PFSK-1 (cell line): ENCODE data around the gene TEX2.

Experiments used
- FOXP2 ChIP-seq: optimal IDR thresholded peaks from 2 replicates; pipeline ENCODE3; 2011; ENCODE audit warnings: borderline replicate concordance, control low read depth, inconsistent platforms; ENCODE audit not compliant: insufficient read depth; ENCODE audit errors: extremely low read length, extremely low read depth
- POLR2AphosphoS5 ChIP-seq: IDR thresholded peaks from 2 replicates; pipeline ENCODE4 v1.6.1; 2012; ENCODE audit warnings: low read depth, mild to moderate bottlenecking, control low read depth, low read length, moderate library complexity
- SIN3A ChIP-seq: IDR thresholded peaks from 2 replicates; pipeline ENCODE4 v1.6.1; 2012; ENCODE audit warnings: mild to moderate bottlenecking, low read length, moderate library complexity, borderline replicate concordance; ENCODE audit not compliant: insufficient read depth
- TAF1 ChIP-seq: IDR thresholded peaks from 2 replicates; pipeline ENCODE4 v1.6.1; 2012; ENCODE audit warnings: low read length, control low read depth, borderline replicate concordance; ENCODE audit not compliant: insufficient read depth
- TF ChIP-seq, protein P1 (sequence below), 2 experiments: IDR thresholded peaks; 2 replicates each; pipeline versions ENCODE4 v1.6.1 to v1.8.0; 2011 to 2012; ENCODE audit warnings: low read depth in 2 of 2, low read length in 2 of 2, control low read depth in 1 of 2, inconsistent platforms in 1 of 2, mild to moderate bottlenecking in 1 of 2, moderate library complexity in 1 of 2; ENCODE audit not compliant: insufficient read depth in 1 of 2

DNA sequence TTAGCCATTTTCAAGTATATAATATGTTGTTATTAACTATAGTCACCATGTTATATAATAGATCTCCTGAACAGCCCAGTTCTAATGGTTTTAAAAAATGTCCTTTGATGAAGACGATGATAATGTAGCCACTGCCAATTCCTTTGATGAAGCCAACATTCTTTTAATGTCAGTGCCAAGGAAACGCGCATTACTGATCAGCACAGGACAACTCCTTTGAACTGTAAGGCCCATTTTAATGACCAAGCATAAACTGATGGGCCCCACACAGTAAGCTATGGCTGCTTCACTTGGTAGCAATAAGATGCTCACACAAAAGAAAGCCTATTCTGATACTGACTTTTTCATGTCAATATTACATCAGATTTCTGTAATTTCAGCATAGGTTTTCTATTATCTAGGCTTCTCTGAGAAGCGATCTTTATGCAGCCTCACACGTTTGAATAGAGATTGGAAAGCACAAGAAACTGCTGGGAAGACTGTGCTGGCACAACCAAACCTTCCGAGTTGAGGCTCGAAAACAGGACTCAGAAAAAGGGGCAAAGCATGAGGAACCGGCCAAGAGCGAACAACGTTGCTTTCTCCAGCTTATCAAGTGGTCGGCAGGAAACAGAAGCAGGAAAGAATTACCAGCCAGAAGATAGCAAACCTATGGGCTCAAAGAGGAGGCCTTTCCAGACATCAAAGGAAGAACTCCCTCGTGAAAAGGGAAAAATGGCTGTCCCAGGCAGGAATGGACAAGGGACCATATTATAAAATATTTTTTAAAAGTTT is 152.5 kb downstream of the TEX2 start:
- TF ChIP-seq, protein P1, sequence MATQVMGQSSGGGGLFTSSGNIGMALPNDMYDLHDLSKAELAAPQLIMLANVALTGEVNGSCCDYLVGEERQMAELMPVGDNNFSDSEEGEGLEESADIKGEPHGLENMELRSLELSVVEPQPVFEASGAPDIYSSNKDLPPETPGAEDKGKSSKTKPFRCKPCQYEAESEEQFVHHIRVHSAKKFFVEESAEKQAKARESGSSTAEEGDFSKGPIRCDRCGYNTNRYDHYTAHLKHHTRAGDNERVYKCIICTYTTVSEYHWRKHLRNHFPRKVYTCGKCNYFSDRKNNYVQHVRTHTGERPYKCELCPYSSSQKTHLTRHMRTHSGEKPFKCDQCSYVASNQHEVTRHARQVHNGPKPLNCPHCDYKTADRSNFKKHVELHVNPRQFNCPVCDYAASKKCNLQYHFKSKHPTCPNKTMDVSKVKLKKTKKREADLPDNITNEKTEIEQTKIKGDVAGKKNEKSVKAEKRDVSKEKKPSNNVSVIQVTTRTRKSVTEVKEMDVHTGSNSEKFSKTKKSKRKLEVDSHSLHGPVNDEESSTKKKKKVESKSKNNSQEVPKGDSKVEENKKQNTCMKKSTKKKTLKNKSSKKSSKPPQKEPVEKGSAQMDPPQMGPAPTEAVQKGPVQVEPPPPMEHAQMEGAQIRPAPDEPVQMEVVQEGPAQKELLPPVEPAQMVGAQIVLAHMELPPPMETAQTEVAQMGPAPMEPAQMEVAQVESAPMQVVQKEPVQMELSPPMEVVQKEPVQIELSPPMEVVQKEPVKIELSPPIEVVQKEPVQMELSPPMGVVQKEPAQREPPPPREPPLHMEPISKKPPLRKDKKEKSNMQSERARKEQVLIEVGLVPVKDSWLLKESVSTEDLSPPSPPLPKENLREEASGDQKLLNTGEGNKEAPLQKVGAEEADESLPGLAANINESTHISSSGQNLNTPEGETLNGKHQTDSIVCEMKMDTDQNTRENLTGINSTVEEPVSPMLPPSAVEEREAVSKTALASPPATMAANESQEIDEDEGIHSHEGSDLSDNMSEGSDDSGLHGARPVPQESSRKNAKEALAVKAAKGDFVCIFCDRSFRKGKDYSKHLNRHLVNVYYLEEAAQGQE (IDR thresholded peaks at IDR 0.05; ENCODE audit: insufficient read depth in 1 of 2, low read depth in 2 of 2, low read length in 2 of 2): no peak
- TF ChIP-seq TAF1: no peak
- no peak for TF ChIP-seq POLR2AphosphoS5
- TF ChIP-seq SIN3A: no peak
- no peak for TF ChIP-seq FOXP2
